ENCODE measurements around the gene SERINC4. TPM values are rescaled to one million over a fixed set of nuclear protein-coding genes. Genes with fewer than 3 reads are reported as not detected.
A peak's percentile ranks its signal among the peaks of the same experiment; 100 is the strongest.

SERINC4 gene
- total and polyA plus RNA-seq, 2 of the 4 experiments (the other 2 are of a cell fraction), result under 0.01 to 0.09 TPM

- no peak for TF ChIP-seq POLR2A (IDR thresholded peaks at IDR 0.05; ENCODE audit: low read depth, low read length)
Measured at GRCh38 chr15:43828061-43828657, 28.1 kb upstream of the SERINC4 start (continued).

- Histone ChIP-seq H2BK120ac (ENCODE audit: low read depth, low read length) (0 out of 2 replicates have a peak within 1 kb of the TSS, but pooled peaks have one; percentile 14), H3K9me3 (ENCODE audit: control insufficient read depth, insufficient read depth, low read length) (no peaks in the 10 kb centered on the region), H2BK20ac (ENCODE audit: low read depth, low read length) (no peak within 1 kb of the TSS), H3K4ac (ENCODE audit: low read depth, low read length) (peak within 1 kb of the TSS; percentile 92), H3K4me2 (ENCODE audit: low read depth, low read length) (peak within 1 kb of the TSS; percentile 99), H3K23ac (ENCODE audit: low read depth, low read length) (peak within 1 kb of the TSS; percentile 95), H3K9me1 (ENCODE audit: insufficient read depth, low read length) (peaks cover 8% of the 10 kb centered on the region; the same call in 1 of the 2 replicates), H3K4me3 (ENCODE audit: insufficient read depth, low read depth, low read length) (peak within 1 kb of the TSS; percentile 95), H3K9ac (ENCODE audit: low read depth, low read length) (peak within 1 kb of the TSS; percentile 69), H4K8ac (ENCODE audit: low read depth in 2 of 2, low read length in 2 of 2) (peak within 1 kb of the TSS; percentile 85 to 93), H2AK5ac (ENCODE audit: low read depth, low read length) (peak within 1 kb of the TSS; percentile 88; the same call in 1 of the 2 replicates), H2BK5ac (ENCODE audit: low read depth, low read length, poor library complexity, severe bottlenecking) (no peak within 1 kb of the TSS), H3K18ac (ENCODE audit: low read depth, low read length) (no peak within 1 kb of the TSS), H3K4me1 (ENCODE audit: control insufficient read depth, insufficient read depth, low read length) (peaks cover 2% of the 10 kb centered on the region; the same call in 1 of the 2 replicates), H3K79me1 (ENCODE audit: low read depth in 1 of 2, low read length in 2 of 2) (peaks cover 10 to 46% of the 10 kb centered on the region in 2 experiments; a peak in 3 of 4 replicates), H3K36me3 (ENCODE audit: control insufficient read depth, insufficient read depth, low read length) (no peaks in the 10 kb centered on the region), H4K91ac (ENCODE audit: insufficient read depth, low read depth, low read length) (peak within 1 kb of the TSS; percentile 76), H2AK9ac (replicated peaks; ENCODE audit: low read depth, low read length, poor library complexity) (peak within 1 kb of the TSS; percentile 96), H2AFZ (replicated peaks; ENCODE audit: low read length, poor library complexity) (peak within 1 kb of the TSS; percentile 96), H3K27ac (ENCODE audit: insufficient read depth, low read length) (peak within 1 kb of the TSS; percentile 55), H4K5ac (ENCODE audit: low read depth, low read length) (peak within 1 kb of the TSS; percentile 46; the same call in 1 of the 2 replicates), H4K20me1 (ENCODE audit: insufficient read depth, low read length) (peaks cover 5% of the 10 kb centered on the region; the same call in 1 of the 2 replicates), H3K56ac (ENCODE audit: extremely low read depth, insufficient read depth, low read length) (peak within 1 kb of the TSS; percentile 82), H2BK15ac (ENCODE audit: low read depth, low read length) (peak within 1 kb of the TSS; percentile 17; the same call in 1 of the 3 replicates), H3K14ac (replicated peaks; ENCODE audit: low read depth, low read length) (peak within 1 kb of the TSS; percentile 97), H3K27me3 (ENCODE audit: control insufficient read depth, insufficient read depth, low read length) (no peaks in the 10 kb centered on the region)
- TF ChIP-seq CHD1 (IDR thresholded peaks at IDR 0.05; ENCODE audit: low read depth, low read length) (no peak), MXI1 (IDR thresholded peaks at IDR 0.05; ENCODE audit: borderline replicate concordance, low read depth, low read length) (0 out of 2 replicates have a peak, but pooled peaks have one; percentile 24), POLR2A (IDR thresholded peaks at IDR 0.05; ENCODE audit: low read depth, low read length) (0 out of 2 replicates have a peak, but pooled peaks have one; percentile 19), MAZ (IDR thresholded peaks at IDR 0.05; ENCODE audit: borderline replicate concordance, low read depth, low read length) (peak; percentile 17; the same call in 1 of the 2 replicates), MAFK (IDR thresholded peaks at IDR 0.05; ENCODE audit: low read depth, low read length) (no peak), ELK1 (IDR thresholded peaks at IDR 0.05; ENCODE audit: borderline replicate concordance, low read depth, low read length) (no peak), FOS (IDR thresholded peaks at IDR 0.05; ENCODE audit: low read depth, low read length) (no peak), RAD21 (IDR thresholded peaks at IDR 0.05; ENCODE audit: low read length) (no peak)
- POLR2A ChIA-PET (ENCODE audit: unreplicated experiment), result no interaction called here
- WGBS, 2 experiments (ENCODE audit: extremely low coverage in 2 of 2, insufficient read length in 1 of 2), result 9% methylated on average over 24 of the region's 48 CpGs; no CpG with 5 or more reads in 1 of the 2 experiments
- intact Hi-C loops (cut with micrococcal nuclease), result no loop called here
- dilution Hi-C loops (cut with HindIII; ENCODE audit: low sequenced_read_pairs, unreplicated experiment), result no loop called here
- in situ Hi-C loops (cut with MboI; ENCODE audit: low sequenced_read_pairs), result no loop called here
- CTCF ChIA-PET, result no interaction called here
- ATAC-seq (ENCODE audit: low read depth) (peak; percentile 77), DNase-seq (peak; percentile 79)
- no TSS peak for BruUV-seq (replicated peaks)
Measured at GRCh38 chr15:43826508-43827341, 26.7 kb upstream of the SERINC4 start, which contains the start of gene WDR76. Gene WDR76 (plus strand): TSS chr15:43827002. CDS start chr15:43827033, 31 bp downstream.

All from IMR-90 (cell line).